Measurements from ENCODE around the gene MTUS2.

MTUS2 gene

GRCh38 chr13:29527511-29527910 is 707.4 kb downstream of the MTUS2 start:
- no peak overlapping the region for H3K4me3 ChIP-seq (ENCODE audit: low read depth, low read length)
- no peak for DNase-seq (ENCODE audit: low read depth)
- TF ChIP-seq CTCF (IDR thresholded peaks at IDR 0.05; ENCODE audit: low read depth, low read length), result no peak
- no peak for TF ChIP-seq MAX (IDR thresholded peaks at IDR 0.05; ENCODE audit: low read depth, low read length)
- TF ChIP-seq POLR2A (IDR thresholded peaks at IDR 0.05; ENCODE audit: extremely low read depth, insufficient read length), result no peak
- no peak for TF ChIP-seq MYC (IDR thresholded peaks at IDR 0.05; ENCODE audit: low read depth, low read length)

- no peak for TF ChIP-seq MYC (IDR thresholded peaks at IDR 0.05; ENCODE audit: low read depth, low read length)
- TF ChIP-seq POLR2A (IDR thresholded peaks at IDR 0.05; ENCODE audit: extremely low read depth, insufficient read length), result no peak
- no peak for TF ChIP-seq CTCF (IDR thresholded peaks at IDR 0.05; ENCODE audit: low read depth, low read length)
- TF ChIP-seq MAX (IDR thresholded peaks at IDR 0.05; ENCODE audit: low read depth, low read length), result no peak
- no peak overlapping the region for H3K4me3 ChIP-seq (ENCODE audit: low read depth, low read length)
- DNase-seq (ENCODE audit: low read depth), result no peak
Measured at GRCh38 chr13:29527916-29528315, 707.8 kb downstream of the MTUS2 start.

GRCh38 chr13:29529754-29530153 is 709.6 kb downstream of the MTUS2 start:
- TF ChIP-seq POLR2A (IDR thresholded peaks at IDR 0.05; ENCODE audit: extremely low read depth, insufficient read length) (no peak), MYC (IDR thresholded peaks at IDR 0.05; ENCODE audit: low read depth, low read length) (no peak), CTCF (IDR thresholded peaks at IDR 0.05; ENCODE audit: low read depth, low read length) (no peak), MAX (IDR thresholded peaks at IDR 0.05; ENCODE audit: low read depth, low read length) (no peak)
- DNase-seq (ENCODE audit: low read depth), result no peak
- H3K4me3 ChIP-seq (ENCODE audit: low read depth, low read length), result no peak overlapping the region

- H3K4me3 ChIP-seq (ENCODE audit: low read depth, low read length), result no peak overlapping the region
- TF ChIP-seq MAX (IDR thresholded peaks at IDR 0.05; ENCODE audit: low read depth, low read length) (no peak), POLR2A (IDR thresholded peaks at IDR 0.05; ENCODE audit: extremely low read depth, insufficient read length) (no peak), CTCF (IDR thresholded peaks at IDR 0.05; ENCODE audit: low read depth, low read length) (no peak), MYC (IDR thresholded peaks at IDR 0.05; ENCODE audit: low read depth, low read length) (no peak)
- no peak for DNase-seq (ENCODE audit: low read depth)
Measured at GRCh38 chr13:29530901-29531300, 710.8 kb downstream of the MTUS2 start.

GRCh38 chr13:29532116-29532515 is 712.0 kb downstream of the MTUS2 start:
- TF ChIP-seq MAX (IDR thresholded peaks at IDR 0.05; ENCODE audit: low read depth, low read length) (no peak), MYC (IDR thresholded peaks at IDR 0.05; ENCODE audit: low read depth, low read length) (no peak)
- no peak overlapping the region for H3K4me3 ChIP-seq (ENCODE audit: low read depth, low read length)
- no peak for DNase-seq (ENCODE audit: low read depth)

- no peak for DNase-seq (ENCODE audit: low read depth)
- TF ChIP-seq POLR2A (IDR thresholded peaks at IDR 0.05; ENCODE audit: extremely low read depth, insufficient read length) (no peak), MYC (IDR thresholded peaks at IDR 0.05; ENCODE audit: low read depth, low read length) (no peak), CTCF (IDR thresholded peaks at IDR 0.05; ENCODE audit: low read depth, low read length) (no peak), MAX (IDR thresholded peaks at IDR 0.05; ENCODE audit: low read depth, low read length) (no peak)
- no peak overlapping the region for H3K4me3 ChIP-seq (ENCODE audit: low read depth, low read length)
Measured at GRCh38 chr13:29532821-29533220, 712.7 kb downstream of the MTUS2 start.
